Left kidney (tissue), 2 donors: ENCODE measurements around the gene UROC1. TPM values are rescaled to one million over a fixed set of nuclear protein-coding genes. Genes with fewer than 3 reads are reported as not detected.

ENCODE experiments used
- DNase-seq: peaks from one replicate; pipeline ENCODE4 v3.0.0-alpha.2; 2013
- polyA plus RNA-seq: library from polyadenylated mRNA; unstranded; fragments of 120-200 nt; gene quantifications from one replicate; pipeline ENCODE4 v1.2.1, GENCODE V29; 2013; ENCODE audit not compliant: insufficient read length

UROC1 gene
- polyA plus RNA-seq, 1 donor, result 0.15 TPM

DNA sequence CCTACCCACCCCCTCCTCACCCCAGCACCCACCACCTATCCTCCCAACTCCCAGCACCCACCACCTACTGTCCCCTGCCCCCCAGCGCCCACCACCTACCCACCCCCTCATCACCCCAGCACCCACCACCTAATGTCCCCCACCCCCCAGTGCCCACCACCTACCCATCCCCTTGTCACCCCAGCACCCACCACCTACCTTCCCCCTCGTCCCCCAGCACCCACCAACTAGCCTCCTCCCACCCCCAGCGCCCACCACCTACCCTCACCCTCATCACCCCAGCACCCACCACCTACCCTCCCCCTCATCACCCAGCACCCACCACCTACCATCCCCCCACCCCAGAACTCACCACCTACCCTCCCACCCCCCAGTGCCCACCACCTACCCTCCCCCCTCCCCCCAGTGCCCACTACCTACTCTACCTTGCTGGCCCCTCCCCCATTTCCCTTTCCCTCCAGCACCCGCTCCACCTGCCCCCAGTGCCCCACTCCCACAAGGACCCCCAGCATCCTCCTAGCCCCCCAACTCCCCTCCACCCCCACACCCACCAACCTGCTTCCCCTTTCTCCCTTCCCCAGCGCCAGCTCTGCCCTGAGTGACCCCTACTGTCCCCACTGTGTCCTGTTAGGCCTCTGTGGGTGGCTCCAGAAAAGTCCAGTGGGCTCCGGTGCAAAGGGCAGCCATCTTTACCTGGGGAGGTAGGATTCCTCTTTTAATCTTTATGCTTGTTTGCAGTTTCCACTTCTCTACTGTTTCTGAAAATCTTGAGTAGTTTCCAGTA, 1.2 kb downstream of the UROC1 start:
- no peak for DNase-seq

DNA sequence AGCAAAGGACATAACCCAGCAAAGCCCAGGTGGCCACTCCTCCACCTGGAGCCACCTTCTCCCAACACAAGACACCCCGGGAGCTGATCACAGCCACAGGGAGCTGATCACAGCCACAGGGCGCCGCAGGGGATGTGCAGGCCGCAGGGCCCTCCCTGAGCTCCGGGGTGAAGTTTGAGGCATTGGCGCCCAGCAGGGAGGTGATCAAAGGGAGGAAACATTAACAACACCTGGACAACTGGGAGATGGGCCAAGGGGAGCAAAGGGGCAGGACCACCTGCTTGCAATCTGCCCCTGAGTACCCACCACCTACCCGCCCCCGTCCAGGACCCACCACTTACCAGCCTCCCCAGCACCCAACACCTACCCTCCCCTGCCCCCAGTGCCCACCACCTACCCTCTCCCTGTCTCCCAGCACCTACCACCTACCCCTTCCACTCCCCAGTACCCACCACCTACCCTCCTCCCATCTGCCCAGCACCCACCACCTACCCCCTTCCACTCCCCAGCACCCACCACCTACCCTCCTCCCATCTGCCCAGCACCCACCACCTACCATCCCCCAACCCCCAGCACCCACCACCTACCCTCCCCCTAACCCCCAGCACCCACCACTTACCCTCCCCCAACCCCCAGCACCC, 2.4 kb downstream of the UROC1 start:
- DNase-seq, result no peak

DNA sequence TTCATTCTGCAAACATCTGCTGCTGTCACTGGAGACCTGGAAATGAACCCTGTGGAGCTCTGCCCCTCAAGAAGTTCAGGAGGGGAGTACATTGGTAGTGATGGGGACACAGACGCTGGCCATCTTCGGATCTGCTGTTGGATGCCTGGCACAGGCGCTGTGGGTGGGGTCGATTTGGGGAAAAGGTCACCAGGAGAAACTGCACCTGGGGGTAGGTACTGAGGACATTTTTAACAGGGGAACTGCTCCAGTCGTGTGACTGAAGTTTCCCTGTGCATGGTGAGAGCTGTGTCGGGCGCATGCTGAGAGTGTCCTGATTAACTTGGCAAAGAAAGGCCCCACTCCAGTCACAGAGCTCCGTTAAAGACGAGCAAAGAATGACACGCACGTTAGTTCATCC, 3.4 kb downstream of the UROC1 start:
- DNase-seq, result no peak

DNA sequence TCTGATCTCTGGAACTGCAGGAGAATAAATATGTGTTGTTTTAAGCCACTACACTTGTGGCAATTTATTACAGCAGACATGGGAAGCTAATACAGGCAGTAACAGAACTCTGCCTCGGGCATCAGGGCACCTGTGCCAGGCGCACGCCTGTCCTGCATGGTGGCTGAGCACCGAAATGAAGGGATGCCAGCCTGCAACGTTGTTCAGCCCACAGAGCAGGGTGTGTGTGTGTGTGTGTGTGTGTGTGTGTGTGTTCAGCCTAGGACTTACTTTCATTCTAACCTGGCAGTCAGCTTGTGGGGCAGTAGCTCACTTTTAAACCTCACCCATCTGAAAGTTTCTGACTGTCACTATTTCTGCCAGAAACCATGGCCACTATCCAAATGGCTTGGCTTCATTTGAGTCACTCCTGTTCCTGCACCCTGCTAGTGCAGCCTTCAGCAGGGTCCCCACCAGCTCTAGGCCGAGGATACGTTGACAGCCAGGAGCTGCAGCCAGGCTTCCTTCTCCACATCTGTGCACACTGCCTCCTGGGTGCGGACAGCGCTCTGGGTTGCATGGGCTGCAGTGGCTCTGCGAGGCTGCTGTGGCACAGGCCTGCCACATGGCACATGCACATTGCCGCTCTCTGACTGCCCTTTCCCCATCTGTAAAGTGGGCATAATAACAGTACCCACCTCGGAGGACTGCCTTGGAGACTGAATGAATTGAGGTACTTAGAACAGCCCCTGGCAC, 4.5 kb downstream of the UROC1 start:
- DNase-seq, result no peak

DNA sequence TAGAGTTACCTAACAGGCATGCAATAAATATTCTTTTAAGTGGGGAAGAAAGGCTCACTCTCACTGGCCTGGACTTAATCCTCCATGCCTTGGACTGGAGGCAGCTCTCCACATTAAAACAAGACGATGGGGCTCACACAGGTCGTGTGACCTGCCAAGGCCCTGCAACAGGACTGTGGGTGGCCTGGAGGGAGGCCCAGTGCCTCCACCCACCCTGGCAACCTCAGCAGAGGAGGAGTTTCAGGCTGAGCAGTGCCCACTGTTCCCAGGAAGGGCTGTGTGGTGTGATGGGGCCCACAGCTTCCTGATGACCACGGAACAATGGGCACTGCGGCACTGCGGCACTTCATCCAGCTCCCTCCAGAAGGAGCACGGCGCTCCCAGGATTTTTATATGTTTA, 5.5 kb downstream of the UROC1 start:
- DNase-seq, result no peak

DNA sequence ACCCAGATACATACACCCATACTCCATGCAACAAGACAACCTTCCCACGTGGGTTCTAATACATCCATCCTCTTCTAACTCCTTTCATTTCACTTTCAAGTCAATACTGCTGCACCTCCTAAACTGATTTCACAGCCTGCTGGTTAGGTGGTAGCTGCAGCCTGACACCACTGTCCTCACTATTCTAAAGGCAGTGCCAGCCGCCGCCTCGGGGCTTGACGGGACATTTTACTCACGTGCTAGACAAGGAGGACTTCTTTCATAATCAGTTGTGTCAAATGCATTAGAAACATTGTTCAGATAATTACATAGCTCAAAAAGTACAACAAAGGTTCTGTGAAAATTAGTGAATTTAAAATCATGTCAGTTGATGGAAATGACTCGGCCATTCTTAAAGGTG, 6.3 kb downstream of the UROC1 start:
- no peak for DNase-seq

DNA sequence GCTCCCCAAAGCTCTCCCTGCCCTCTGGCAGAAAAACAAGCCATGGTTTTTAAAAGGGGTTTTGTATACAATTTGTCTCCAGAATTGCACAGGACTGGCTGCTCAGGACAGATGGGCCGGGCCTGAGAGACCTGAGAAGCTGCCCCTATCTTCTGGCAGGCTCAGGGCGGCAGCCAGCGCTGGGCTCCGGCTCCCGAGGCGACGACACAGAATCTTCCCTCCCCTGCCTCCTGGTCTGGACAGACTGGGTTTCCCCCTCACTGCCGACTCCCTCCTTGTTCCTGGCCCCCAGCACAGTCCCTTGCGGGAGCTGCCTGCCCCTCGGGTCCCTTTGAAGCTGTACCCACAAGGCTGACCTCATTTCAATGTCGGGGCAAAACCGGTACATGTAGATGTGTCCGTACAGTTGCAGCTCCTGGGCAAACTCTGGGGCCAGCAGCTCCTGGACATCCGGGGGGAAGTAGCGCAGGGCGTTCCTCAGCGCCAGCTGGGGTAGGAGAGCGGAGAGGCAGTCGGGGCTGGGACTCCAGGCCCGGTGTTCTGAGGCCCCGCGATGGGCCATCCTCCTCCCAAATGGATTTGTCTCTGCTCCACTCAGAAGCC, 7.2 kb downstream of the UROC1 start:
- no peak for DNase-seq

DNA sequence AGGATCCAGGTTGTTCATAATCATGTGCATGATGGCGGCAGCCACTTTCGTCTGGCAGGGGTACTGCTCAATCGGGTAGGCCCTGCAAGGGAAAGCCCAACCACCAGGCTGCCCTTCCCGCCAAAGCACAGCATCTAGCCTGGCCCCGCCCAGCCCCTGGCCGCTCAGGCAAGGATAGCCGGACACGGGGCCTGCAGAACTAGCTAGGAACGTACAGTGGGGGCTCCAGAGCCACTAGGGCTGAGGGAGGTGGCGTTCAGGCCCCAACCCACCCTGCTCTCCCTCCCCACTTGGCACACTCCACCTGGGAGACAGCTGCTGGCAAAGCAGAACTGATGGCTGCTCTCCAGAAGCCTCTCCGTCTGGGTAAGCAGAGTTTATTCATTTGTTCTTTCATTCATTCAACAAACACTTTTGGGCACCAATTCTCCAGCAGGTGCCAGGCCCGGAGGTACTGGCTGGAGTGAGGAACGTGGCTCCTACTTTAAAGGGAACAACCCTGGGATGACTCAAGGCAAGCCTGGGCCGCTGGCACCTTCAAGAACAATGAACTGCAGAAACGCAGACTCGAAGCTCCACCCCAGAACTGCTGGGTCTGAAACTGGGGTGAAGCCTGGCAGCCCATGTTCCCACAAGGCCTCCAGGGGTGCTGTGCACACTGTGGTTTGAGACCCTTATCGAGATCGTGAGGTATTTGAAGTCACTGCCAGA, 7.8 kb downstream of the UROC1 start:
- no peak for DNase-seq

DNA sequence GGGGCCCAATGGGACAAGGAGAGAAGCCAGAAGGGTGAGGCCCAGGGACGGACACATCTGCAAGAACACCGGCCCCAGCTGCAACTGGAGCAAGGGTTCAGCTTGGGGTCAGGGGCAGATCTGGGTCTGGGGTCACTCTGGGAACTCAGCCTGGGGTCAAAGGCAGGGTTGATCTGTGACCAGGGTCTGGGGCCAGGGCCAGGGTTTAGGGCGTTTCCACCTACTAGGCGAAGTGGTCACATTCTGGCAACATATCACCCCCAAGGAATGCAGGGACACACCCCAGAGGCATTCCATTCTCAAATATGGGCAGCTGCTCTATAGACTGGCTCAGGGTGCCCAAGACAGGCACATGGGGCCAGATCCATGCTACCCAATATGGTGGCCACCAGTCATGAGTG, 9.0 kb downstream of the UROC1 start:
- no peak for DNase-seq

DNA sequence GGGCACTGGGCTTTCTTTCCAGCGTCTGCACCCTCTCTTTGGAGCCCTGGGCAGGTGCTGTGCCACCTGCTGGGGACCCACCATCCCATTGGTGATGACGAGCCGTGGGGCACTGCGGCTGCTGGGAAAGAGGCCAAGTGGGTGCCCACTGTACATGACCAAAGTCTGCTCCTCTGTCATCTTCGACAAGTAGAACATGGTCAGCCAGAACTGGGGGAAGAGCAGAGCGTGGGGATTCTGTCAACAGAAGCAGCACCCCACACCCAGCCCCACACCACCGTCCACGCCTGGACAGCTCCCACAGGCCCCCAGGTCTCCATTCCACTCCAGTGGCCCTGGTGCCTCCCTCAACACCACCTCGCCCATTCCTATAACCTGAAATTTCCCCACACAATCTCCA, 9.7 kb downstream of the UROC1 start:
- no peak for DNase-seq

DNA sequence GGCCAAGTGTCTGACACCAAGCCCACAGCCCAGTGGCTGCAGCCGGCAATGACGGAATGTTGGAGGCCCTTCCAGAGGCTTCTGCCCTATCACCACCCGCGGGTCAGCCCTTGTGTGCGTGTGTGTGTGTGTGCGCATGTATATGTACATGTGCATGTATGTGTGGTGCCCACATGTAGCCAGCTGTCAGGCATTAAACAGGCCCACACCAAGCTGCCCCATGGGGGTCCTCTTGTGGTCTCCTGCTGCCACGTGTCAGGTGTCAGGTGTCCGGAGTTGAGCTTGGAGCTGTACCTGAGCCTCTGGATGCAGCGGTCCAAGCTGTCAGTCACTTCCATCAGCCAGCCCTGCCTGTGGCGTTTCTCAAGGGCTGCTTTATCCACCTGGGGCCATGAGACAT, 13.9 kb downstream of the UROC1 start:
- DNase-seq, result no peak

DNA sequence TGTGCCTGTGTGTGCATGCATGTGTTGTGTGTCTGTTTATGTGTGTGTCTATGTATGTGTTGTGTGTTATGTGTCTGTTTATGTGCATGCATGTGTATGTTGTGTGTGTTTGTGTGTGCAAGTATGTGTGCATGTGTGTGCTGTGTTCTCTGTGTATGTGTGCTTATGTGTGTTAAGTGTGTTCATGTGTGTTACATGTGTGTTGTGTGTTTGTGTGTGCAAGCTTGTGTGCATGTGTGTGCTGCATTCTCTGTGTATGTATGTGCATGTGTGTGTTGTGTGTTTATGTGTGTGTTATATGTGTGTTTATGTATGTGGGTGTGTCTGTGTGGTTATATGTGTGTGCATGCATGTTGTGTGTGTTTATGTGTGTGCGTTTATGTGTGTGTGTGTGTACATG, 14.9 kb downstream of the UROC1 start:
- DNase-seq, result no peak

DNA sequence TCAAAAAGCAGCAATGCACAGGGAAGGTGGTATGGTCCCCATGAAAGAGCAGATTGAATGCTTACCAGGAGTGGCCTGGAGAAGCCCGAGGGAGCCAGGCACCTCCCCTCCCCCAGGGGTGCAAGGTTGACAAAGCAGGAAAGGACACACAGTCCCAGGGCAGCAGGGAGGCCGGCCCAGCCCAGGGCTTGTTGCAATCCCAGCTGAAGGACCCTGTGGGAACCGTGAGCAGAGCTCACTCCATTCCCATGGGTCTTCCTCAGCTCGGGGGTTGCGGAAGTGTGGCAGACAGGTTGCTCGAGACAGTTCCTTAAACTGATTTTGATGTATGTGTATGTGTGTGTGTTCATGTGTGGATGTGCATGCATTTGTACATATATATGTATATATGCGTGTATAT, 15.8 kb downstream of the UROC1 start:
- DNase-seq, result no peak

DNA sequence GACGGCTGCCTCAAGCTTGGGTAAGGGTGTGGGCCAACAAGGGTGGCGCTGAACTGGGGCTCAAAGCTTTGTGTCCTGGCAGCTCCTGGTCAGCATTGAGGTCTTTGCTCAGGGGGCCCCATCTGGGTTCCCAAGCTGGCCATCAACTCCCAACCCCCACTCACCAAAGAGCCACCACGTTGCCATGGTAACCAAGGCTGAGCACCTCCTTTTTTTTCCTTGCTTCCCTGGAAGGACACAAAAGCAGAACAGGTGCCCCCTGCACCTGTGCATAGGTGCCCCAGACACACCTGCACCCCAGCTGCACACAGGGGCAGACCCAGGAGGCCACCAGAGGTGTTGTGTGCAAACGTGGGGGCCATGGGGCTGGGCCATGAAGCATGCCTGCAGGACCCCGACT, 16.5 kb downstream of the UROC1 start:
- DNase-seq, result no peak

DNA sequence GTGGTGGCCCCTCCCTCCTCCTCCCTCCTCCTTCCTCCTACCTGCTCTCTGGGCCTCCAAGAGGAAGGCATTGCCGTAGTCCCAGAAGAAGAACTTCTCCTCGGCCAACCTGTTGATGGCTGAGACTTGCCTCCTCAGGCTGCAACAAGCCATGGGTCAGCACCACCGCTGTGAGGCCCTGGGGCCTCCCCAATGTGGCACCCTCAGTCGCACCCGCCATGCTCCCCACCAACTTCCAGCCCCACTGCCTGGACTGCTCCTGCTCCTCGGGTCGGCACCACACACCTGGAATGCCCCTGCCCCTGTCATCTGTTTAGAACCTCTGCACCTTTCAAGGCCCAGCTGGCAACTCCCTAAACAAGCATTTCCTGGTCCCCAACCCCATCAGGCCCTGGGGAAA, 17.6 kb downstream of the UROC1 start:
- no peak for DNase-seq

DNA sequence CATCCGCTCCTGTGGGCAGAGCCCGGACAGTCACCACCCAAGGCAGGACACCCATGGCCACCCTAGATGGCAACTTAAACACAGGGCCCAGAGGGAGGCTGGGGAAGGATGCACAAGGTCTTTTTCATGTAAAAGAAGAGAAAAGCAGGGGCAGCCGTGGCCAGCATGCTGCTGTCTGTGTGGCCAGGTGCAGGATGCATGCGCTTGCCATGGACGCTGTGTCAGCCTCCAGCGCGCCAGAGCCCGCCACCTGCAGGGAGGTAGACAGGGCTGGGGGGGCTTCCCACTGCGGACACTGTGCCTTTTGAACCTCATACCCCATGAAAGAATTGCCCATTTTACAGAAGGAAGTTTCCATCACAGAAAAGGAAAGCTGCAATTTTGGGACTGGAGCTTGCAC, 18.2 kb downstream of the UROC1 start:
- DNase-seq, result no peak

DNA sequence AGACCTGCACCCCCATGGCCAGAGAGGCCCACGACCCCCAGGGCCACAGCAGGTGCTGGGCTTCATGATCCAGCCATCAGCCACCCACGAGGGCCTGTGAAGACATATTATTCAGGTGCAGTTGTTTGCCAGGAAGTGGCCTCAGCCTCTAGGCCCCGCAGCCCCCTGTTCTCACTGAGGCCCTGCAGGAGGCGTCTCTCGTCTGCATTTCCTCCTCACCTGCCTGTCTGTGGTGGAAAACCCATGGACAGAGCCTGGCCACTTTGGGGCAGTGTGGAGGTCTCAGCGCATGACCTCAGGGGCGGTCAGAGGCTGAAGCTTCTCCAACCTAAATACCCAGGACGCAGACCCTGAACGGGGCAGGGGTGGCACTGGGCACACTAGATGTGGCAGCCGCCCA, 18.6 kb downstream of the UROC1 start:
- DNase-seq, result no peak

DNA sequence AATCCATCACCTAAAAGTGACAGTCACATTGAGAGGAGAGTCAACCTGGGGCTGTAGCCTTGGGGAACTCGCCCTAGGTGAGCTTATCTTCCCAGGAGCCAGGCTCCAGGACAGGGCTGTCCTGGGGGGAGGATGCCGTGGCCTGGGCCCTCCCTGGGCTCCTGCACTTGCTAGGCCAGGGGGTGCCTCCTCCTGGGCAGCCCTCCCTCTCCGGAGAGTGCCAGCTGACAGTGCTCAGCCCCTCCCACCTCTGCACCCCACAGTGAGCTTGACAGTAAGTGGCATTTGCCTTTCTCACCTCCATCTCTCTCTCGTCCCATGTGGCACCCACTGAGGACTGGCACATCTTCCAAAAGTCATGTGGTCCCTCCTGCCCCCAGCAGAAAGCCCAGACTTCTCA, 19.1 kb downstream of the UROC1 start:
- DNase-seq, result no peak

DNA sequence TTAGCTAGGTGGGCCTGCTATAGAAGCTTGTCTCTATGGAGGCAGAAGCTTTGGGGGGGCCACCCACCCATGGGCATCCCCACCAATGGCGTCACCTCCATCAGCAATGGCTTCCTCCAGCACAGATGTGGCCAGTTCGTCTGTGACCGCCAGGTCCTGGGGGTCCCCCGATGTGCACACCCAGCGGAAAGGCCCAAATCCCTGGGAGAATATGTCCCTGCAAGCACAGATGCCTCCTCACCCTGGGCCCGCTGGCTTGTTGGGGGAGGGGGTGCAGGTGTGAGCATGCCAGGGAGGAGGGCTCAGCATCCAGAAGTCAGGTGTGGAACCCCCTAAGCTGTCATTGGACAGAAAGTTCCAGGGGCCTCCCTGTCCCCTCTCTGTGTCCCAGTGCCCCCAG, 19.6 kb downstream of the UROC1 start:
- DNase-seq, result no peak

DNA sequence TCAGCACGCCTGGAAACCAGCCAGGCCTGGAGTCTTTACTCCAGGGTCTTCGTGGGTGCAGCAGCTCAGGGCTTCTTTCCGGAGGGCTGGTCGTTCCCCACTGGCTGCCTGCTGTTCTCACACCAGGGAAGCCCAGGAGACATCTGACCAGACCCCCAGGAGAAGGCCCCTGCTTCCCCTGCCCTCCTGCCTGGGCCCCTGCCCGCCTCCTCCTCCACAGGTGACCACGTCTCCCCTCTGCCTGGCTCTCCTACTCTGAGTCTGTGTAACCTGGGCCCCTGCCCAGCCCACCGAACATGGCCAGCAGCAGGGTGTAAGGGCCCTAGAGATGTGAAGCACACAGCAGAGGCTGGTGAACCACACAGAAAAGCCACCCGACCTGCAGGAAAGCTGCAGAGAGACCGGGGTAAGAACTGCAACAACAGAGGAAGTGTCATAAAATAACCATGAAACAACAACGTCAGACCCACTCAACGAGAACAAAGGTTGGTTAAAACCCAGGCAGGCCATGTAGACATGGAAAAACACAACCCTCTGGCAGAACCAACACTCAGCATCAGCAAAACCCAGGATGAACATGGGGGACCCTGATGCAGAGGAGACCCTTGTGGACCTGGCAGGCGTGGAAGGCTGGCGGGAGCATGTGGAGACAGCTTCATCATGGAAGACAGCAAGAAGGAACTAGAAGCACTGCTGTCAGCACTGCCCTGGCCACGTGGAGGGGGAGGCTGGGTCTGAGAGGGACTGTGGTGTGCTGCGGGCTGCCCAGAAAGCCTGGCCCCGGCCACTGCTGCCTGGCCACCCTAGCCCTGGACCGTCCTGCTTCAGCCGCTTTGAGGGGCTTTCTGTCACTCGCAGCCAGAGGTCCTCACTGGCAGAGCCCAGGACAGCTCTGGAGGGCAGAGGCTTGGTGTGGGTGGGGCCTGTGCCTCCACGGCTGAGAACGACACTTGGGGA, 20.4 kb downstream of the UROC1 start:
- DNase-seq, result no peak

DNA sequence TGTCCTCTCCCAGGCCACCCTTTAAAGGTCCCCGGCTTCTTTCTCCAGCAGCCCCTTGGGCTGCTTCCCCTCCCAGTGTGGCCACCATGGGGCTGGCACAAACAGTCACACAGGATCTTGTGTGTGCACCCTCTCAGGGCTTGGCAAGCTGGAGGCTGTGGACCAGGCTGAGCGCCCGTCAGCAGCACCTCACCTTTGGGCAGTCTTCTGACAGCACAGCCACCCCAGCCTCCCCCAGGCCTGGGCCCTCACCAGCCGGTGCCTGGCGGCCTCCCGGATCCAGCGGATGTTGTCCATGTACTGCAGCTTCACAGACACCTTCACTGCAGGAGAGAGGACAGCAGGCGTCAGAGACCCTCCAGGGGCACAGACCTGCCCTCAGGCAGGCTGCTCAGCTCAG, 21.8 kb downstream of the UROC1 start:
- no peak for DNase-seq

DNA sequence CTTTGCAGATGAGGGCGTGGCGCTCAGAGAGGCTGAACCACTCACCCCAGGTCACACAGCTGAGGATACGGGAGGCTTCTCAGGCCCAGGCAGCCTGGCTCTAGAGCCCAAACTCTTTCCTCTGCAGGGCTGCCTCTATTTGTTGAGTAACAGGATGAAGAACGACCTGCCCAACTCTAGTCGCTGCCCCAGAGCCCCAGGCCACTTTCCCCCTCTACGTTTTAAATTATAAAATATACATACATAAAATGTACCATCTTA, 22.7 kb downstream of the UROC1 start:
- no peak for DNase-seq
